H9 (cell line): ENCODE data around the gene RNF40. TPM values are rescaled to one million over a fixed set of nuclear protein-coding genes. Genes with fewer than 3 reads are reported as not detected.

ENCODE experiments used
- DNase-seq: peaks from one replicate; pipeline ENCODE4 v3.0.0-alpha.2; 2017
- H2AFZ ChIP-seq: one replicate; pipeline ENCODE4 v1.6.1; 2013; ENCODE audit warnings: mild to moderate bottlenecking, low read length, control low read depth, moderate library complexity
- H2AK5ac ChIP-seq: 2 replicates; pipeline ENCODE4 v1.6.1; 2013; ENCODE audit warnings: low read length, control low read depth, mixed read lengths; ENCODE audit not compliant: insufficient read length
- H2BK120ac ChIP-seq: one replicate; pipeline ENCODE4 v1.6.1; 2013; ENCODE audit warnings: low read depth, mild to moderate bottlenecking, low read length, control low read depth, inconsistent platforms; ENCODE audit not compliant: poor library complexity, severe bottlenecking
- H2BK12ac ChIP-seq: 2 replicates; pipeline ENCODE4 v1.6.1; 2013; ENCODE audit warnings: low read length, control low read depth, mixed read lengths, low read depth; ENCODE audit not compliant: insufficient read length
- H2BK15ac ChIP-seq: 2 replicates; pipeline ENCODE4 v1.6.1; 2013; ENCODE audit warnings: low read depth, low read length, control low read depth
- H2BK20ac ChIP-seq: one replicate; pipeline ENCODE4 v1.6.1; 2013; ENCODE audit warnings: low read depth, mild to moderate bottlenecking, low read length, control low read depth, inconsistent platforms; ENCODE audit not compliant: poor library complexity, severe bottlenecking
- H2BK5ac ChIP-seq: 2 replicates; pipeline ENCODE4 v1.6.1; 2013; ENCODE audit warnings: low read length, control low read depth, mixed read lengths; ENCODE audit not compliant: insufficient read length
- H3K14ac ChIP-seq: 2 replicates; pipeline ENCODE4 v1.6.1; 2013; ENCODE audit warnings: low read length, control low read depth; ENCODE audit not compliant: insufficient read depth
- H3K18ac ChIP-seq: 2 replicates; pipeline ENCODE4 v1.6.1; 2013; ENCODE audit warnings: low read depth, mild to moderate bottlenecking, mixed read lengths, low read length, control low read depth; ENCODE audit not compliant: insufficient read length
- H3K23ac ChIP-seq: 2 replicates; pipeline ENCODE4 v1.6.1; 2013; ENCODE audit warnings: low read length, control low read depth, mixed read lengths, low read depth; ENCODE audit not compliant: insufficient read length
- H3K23me2 ChIP-seq: 2 replicates; pipeline ENCODE4 v1.6.1; 2013; ENCODE audit warnings: low read depth, mild to moderate bottlenecking, mixed read lengths, low read length, control low read depth; ENCODE audit not compliant: insufficient read length, poor library complexity, severe bottlenecking
- H3K27ac ChIP-seq: 2 replicates; pipeline ENCODE4 v1.5.1; 2013; ENCODE audit warnings: low read length, control low read depth, mixed read lengths, low read depth; ENCODE audit not compliant: insufficient read length
- H3K27me3 ChIP-seq: 2 replicates; pipeline ENCODE4 v1.6.1; 2013; ENCODE audit warnings: low read length, control low read depth, inconsistent platforms; ENCODE audit not compliant: insufficient read depth
- H3K4ac ChIP-seq: 2 replicates; pipeline ENCODE4 v1.6.1; 2013; ENCODE audit warnings: low read depth, mild to moderate bottlenecking, control low read depth, inconsistent platforms, low read length, moderate library complexity
- H3K4me1 ChIP-seq: 2 replicates; pipeline ENCODE4 v1.6.1; 2013; ENCODE audit warnings: low read length, control low read depth, inconsistent platforms; ENCODE audit not compliant: insufficient read depth
- H3K4me2 ChIP-seq: 2 replicates; pipeline ENCODE4 v1.6.1; 2013; ENCODE audit warnings: low read length, control low read depth, mixed read lengths; ENCODE audit not compliant: insufficient read length, insufficient read depth
- H3K56ac ChIP-seq: 2 replicates; pipeline ENCODE4 v1.6.1; 2013; ENCODE audit warnings: low read depth, mild to moderate bottlenecking, mixed read lengths, low read length, control low read depth; ENCODE audit not compliant: insufficient read length
- H3K79me1 ChIP-seq: 2 replicates; pipeline ENCODE4 v1.6.1; 2013; ENCODE audit warnings: low read depth, mild to moderate bottlenecking, moderate library complexity, low read length, control low read depth, inconsistent platforms; ENCODE audit not compliant: insufficient read depth, poor library complexity, severe bottlenecking
- H3K79me2 ChIP-seq: 2 replicates; pipeline ENCODE4 v1.6.1; 2013; ENCODE audit warnings: low read length, control low read depth, inconsistent platforms; ENCODE audit not compliant: insufficient read depth
- H3K9ac ChIP-seq: 2 replicates; pipeline ENCODE4 v1.6.1; 2013; ENCODE audit warnings: low read length, control low read depth, mixed read lengths; ENCODE audit not compliant: insufficient read length; ENCODE audit errors: extremely low read depth
- H3K9me3 ChIP-seq: one replicate; pipeline ENCODE4 v1.6.1; 2013; ENCODE audit warnings: low read depth, low read length, inconsistent platforms; ENCODE audit not compliant: control insufficient read depth
- H3T11ph ChIP-seq: one replicate; pipeline ENCODE4 v1.6.1; 2013; ENCODE audit warnings: mild to moderate bottlenecking, low read length, control low read depth, inconsistent platforms
- H4K20me1 ChIP-seq: one replicate; pipeline ENCODE4 v1.6.1; 2013; ENCODE audit not compliant: control insufficient read depth, insufficient read length, insufficient read depth
- H4K5ac ChIP-seq: 2 replicates; pipeline ENCODE4 v1.6.1; 2013; ENCODE audit warnings: low read depth, mild to moderate bottlenecking, mixed read lengths, low read length, control low read depth; ENCODE audit not compliant: insufficient read length
- H4K8ac ChIP-seq: replicated peaks from 2 replicates; pipeline ENCODE4 v1.6.1; 2013; ENCODE audit warnings: low read length, control low read depth, mixed read lengths, low read depth; ENCODE audit not compliant: insufficient read length
- H4K91ac ChIP-seq: 2 replicates; pipeline ENCODE4 v1.6.1; 2013; ENCODE audit warnings: low read depth, mild to moderate bottlenecking, moderate library complexity, mixed read lengths, low read length, control low read depth; ENCODE audit not compliant: insufficient read length
- H3K27ac Mint-ChIP-seq, 3 experiments: 2 replicates in 2 of 3; 3 replicates in 1 of 3; pipeline ENCODE4 v1.8.0; 2020 to 2021; ENCODE audit warnings: mixed read lengths in 3 of 3, mild to moderate bottlenecking in 1 of 3, moderate library complexity in 1 of 3
- H3K27me3 Mint-ChIP-seq: 2 replicates; pipeline ENCODE4 v1.8.0; 2021; ENCODE audit warnings: low read depth, mild to moderate bottlenecking, moderate library complexity, mixed read lengths
- H3K36me3 Mint-ChIP-seq, 3 experiments: 2 replicates in 2 of 3; 3 replicates in 1 of 3; pipeline ENCODE4 v1.8.0; 2020 to 2021; ENCODE audit warnings: low read depth in 3 of 3, mixed read lengths in 3 of 3; ENCODE audit not compliant: insufficient read depth in 1 of 3
- H3K4me1 Mint-ChIP-seq, 2 experiments: 2 replicates each; pipeline ENCODE4 v1.8.0; 2020; ENCODE audit warnings: mixed read lengths in 2 of 2
- H3K4me3 Mint-ChIP-seq, 2 experiments: 2 replicates in 1 of 2; 3 replicates in 1 of 2; pipeline ENCODE4 v1.8.0; 2020 to 2021; ENCODE audit warnings: mild to moderate bottlenecking in 2 of 2, mixed read lengths in 2 of 2, moderate library complexity in 1 of 2
- H3K9me3 Mint-ChIP-seq, 2 experiments: 2 replicates in 1 of 2; 3 replicates in 1 of 2; pipeline ENCODE4 v1.8.0; 2020; ENCODE audit warnings: mild to moderate bottlenecking in 2 of 2, mixed read lengths in 2 of 2, moderate library complexity in 1 of 2
- CTCF ChIP-seq: fragments of 200-600 bp; sonication (generic); conservative IDR thresholded peaks from 3 replicates; pipeline ENCODE4 v1.8.0; 2021; ENCODE audit warnings: antibody characterized with exemption, mild to moderate bottlenecking
- WGBS: extraction: QIAGEN DNeasy Blood & Tissue Kit; methylation state at CpG from one replicate; pipeline ENCODE4 v1.1.7; 2013; ENCODE audit warnings: missing lambda C conversion rate, low lambda C conversion rate, mixed read lengths; ENCODE audit not compliant: insufficient read length; ENCODE audit errors: extremely low coverage; 5-methylcytosine and 5-hydroxymethylcytosine counted together
- total RNA-seq: library from RNA; stranded (reverse); gene quantifications from 2 replicates; pipeline ENCODE4 v1.2.1, GENCODE V29; 2021

Gene RNF40
- total RNA-seq, 1 experiment from 2014 or later: 103 TPM

GRCh38 chr16:30766206-30766932 is 4.2 kb downstream of the RNF40 start:
- H3K56ac ChIP-seq: no peak overlapping the region
- no peak overlapping the region for H2AFZ ChIP-seq
- WGBS: no CpG with 5 or more reads among the region's 29 CpGs
- no peak overlapping the region for H2BK20ac ChIP-seq
- H3K23ac ChIP-seq: no peak overlapping the region
- no peaks in the 10 kb centered on the region for H4K20me1 ChIP-seq
- H3K79me1 ChIP-seq: peaks cover 6% of the 10 kb centered on the region
- H3K27me3 Mint-ChIP-seq: no peaks in the 10 kb centered on the region
- no peaks in the 10 kb centered on the region for H3K79me2 ChIP-seq
- no peak overlapping the region for H3K14ac ChIP-seq
- no peaks in the 10 kb centered on the region for H3K9me3 Mint-ChIP-seq
- H3K4ac ChIP-seq: no peak overlapping the region
- H2BK12ac ChIP-seq: no peak overlapping the region
- no peak overlapping the region for H3K4me2 ChIP-seq
- no peak for DNase-seq
- peaks cover 53 to 88% (median 85%) of the 10 kb centered on the region in 3 experiments for H3K36me3 Mint-ChIP-seq
- no peak overlapping the region for H2BK15ac ChIP-seq
- H2AK5ac ChIP-seq: no peak overlapping the region
- no peaks in the 10 kb centered on the region for H3K4me1 ChIP-seq
- no peak overlapping the region for H3K4me3 Mint-ChIP-seq
- no peak overlapping the region for H3K27ac ChIP-seq
- no peak overlapping the region for H3K27ac Mint-ChIP-seq
- H4K91ac ChIP-seq: no peak overlapping the region
- peaks cover 13% of the 10 kb centered on the region for H3K23me2 ChIP-seq
- TF ChIP-seq CTCF: no peak
- H3T11ph ChIP-seq: no peak overlapping the region
- no peak overlapping the region for H4K5ac ChIP-seq
- no peak overlapping the region for H3K18ac ChIP-seq
- H4K8ac ChIP-seq: no peak overlapping the region
- H2BK120ac ChIP-seq: no peak overlapping the region
- H3K9ac ChIP-seq: no peak overlapping the region
- H2BK5ac ChIP-seq: no peak overlapping the region
- no peaks in the 10 kb centered on the region for H3K27me3 ChIP-seq
- H3K4me1 Mint-ChIP-seq: peaks cover 9 to 11% of the 10 kb centered on the region in 2 experiments
- H3K9me3 ChIP-seq: no peaks in the 10 kb centered on the region
